Endothelial cell (in vitro differentiated cells): ENCODE data around the gene IDH3A. TPM values are rescaled to one million over a fixed set of nuclear protein-coding genes. Genes with fewer than 3 reads are reported as not detected.

ENCODE experiments used
- DNase-seq: peaks from one replicate; pipeline ENCODE4 v3.0.0; 2021; ENCODE audit warnings: low spot score
- H3K27ac Mint-ChIP-seq: one replicate; pipeline ENCODE4 v1.8.0; 2021; ENCODE audit warnings: mixed read lengths, inconsistent platforms; ENCODE audit not compliant: unreplicated experiment
- H3K27me3 Mint-ChIP-seq: one replicate; pipeline ENCODE4 v1.8.0; 2021; ENCODE audit warnings: mild to moderate bottlenecking, moderate library complexity, mixed read lengths, inconsistent platforms; ENCODE audit not compliant: unreplicated experiment
- H3K36me3 Mint-ChIP-seq: one replicate; pipeline ENCODE4 v1.8.0; 2021; ENCODE audit warnings: mild to moderate bottlenecking, low read depth, mixed read lengths, inconsistent platforms; ENCODE audit not compliant: unreplicated experiment
- H3K4me1 Mint-ChIP-seq: one replicate; pipeline ENCODE4 v1.8.0; 2021; ENCODE audit warnings: mild to moderate bottlenecking, mixed read lengths, inconsistent platforms; ENCODE audit not compliant: unreplicated experiment
- H3K4me3 Mint-ChIP-seq: one replicate; pipeline ENCODE4 v1.8.0; 2021; ENCODE audit warnings: mild to moderate bottlenecking, mixed read lengths, inconsistent platforms; ENCODE audit not compliant: unreplicated experiment
- H3K9me3 Mint-ChIP-seq: one replicate; pipeline ENCODE4 v1.8.0; 2021; ENCODE audit warnings: mixed read lengths, inconsistent platforms; ENCODE audit not compliant: unreplicated experiment
- CTCF ChIP-seq: fragments of 200-600 bp; sonication (generic); IDR thresholded peaks from one replicate; pipeline ENCODE4 v1.5.0; 2021; ENCODE audit warnings: antibody characterized with exemption; ENCODE audit not compliant: unreplicated experiment
- total RNA-seq: library from RNA; stranded (reverse); fragmentation: NEBNext Ultra II Directional; extraction: Animal tissue kit (Norgen Biotek cat#: 25700); gene quantifications from one replicate; pipeline ENCODE4 v1.2.1, GENCODE V29; 2021; ENCODE audit not compliant: unreplicated experiment

Gene IDH3A
- total RNA-seq, 1 donor from 2014 or later = 19.9 TPM

GRCh38 chr15:78216276-78217104 lies 67.3 kb downstream of the IDH3A start:
- no peaks in the 10 kb centered on the region for H3K36me3 Mint-ChIP-seq
- no peak for DNase-seq
- no peak for TF ChIP-seq CTCF
- H3K9me3 Mint-ChIP-seq = no peaks in the 10 kb centered on the region
- peaks cover 2% of the 10 kb centered on the region for H3K27me3 Mint-ChIP-seq
- H3K4me3 Mint-ChIP-seq = no peak overlapping the region
- no peaks in the 10 kb centered on the region for H3K4me1 Mint-ChIP-seq
- H3K27ac Mint-ChIP-seq = no peak overlapping the region

GRCh38 chr15:78220713-78221112 lies 71.6 kb downstream of the IDH3A start:
- Mint-ChIP-seq H3K36me3 (no peaks in the 10 kb centered on the region), H3K4me3 (no peak overlapping the region), H3K27ac (no peak overlapping the region), H3K27me3 (peaks cover 2% of the 10 kb centered on the region), H3K9me3 (no peaks in the 10 kb centered on the region), H3K4me1 (no peaks in the 10 kb centered on the region)
- no peak for DNase-seq
- no peak for TF ChIP-seq CTCF

Other genes with a start within 250 kb of the IDH3A start
- 13.8 TPM for gene TBC1D2B, start 71.7 kb upstream of the IDH3A start, total RNA-seq
- not detected for gene SH2D7, start 56.8 kb upstream of the IDH3A start, total RNA-seq
- gene CIB2, start 17.9 kb upstream of the IDH3A start, total RNA-seq = 16.4 TPM
- 0.13 TPM for gene ACSBG1, start 85.2 kb downstream of the IDH3A start, total RNA-seq
- 2.1 TPM for gene DNAJA4, start 115.2 kb downstream of the IDH3A start, total RNA-seq
- gene SKIC8, start 150.2 kb downstream of the IDH3A start, total RNA-seq = 43.9 TPM
- 3.3 TPM for gene CRABP1, start 191.0 kb downstream of the IDH3A start, total RNA-seq